Measurements from ENCODE around the gene HSPA13. TPM values are rescaled to one million over a fixed set of nuclear protein-coding genes. Genes with fewer than 3 reads are reported as not detected.
A peak's percentile ranks its signal among the peaks of the same experiment; 100 is the strongest.

Gene HSPA13
- total RNA-seq, 2 donors from 2014 or later, result 13.2 to 26.2 TPM

DNA sequence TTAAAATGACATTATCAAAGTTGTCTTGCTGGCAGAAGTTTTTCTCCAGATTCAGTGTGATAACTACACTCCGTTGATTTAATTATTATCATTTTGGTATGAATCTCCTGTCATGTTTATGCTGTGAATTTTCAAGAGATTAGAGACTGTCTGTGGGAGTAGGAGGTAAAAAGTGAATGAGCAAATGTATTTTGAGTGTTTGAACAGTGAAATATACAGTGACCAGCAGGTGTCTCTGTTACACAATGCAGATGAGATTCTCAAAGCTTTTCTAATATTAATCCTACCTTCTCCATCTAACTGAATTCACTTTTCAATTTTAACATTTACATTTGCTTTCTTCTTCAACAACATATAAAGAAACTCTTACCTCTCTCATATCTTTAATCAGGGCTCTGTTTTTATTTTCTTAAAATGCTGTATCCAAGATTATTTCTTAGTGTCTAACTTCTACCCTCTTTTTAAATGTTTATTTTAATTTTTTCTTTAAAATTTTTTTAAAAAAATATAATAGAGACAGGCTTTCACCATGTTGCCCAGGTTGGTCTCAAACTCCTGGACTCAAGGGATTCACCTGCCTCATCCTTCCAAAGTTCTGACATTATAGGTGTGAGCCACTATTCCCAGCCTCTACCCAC, 20.9 kb upstream of the HSPA13 start:
- Histone ChIP-seq H3K9me3 (no peaks in the 10 kb centered on the region), H3K9ac (ENCODE audit: low read depth in 2 of 2, low read length in 2 of 2) (no peak overlapping the region), H3K27ac (no peak overlapping the region), H3K36me3 (no peaks in the 10 kb centered on the region), H3K4me1 (no peaks in the 10 kb centered on the region), H3K4me3 (no peak overlapping the region), H3K27me3 (no peaks in the 10 kb centered on the region)
- DNase-seq, result no peak
- TF ChIP-seq, protein P1, sequence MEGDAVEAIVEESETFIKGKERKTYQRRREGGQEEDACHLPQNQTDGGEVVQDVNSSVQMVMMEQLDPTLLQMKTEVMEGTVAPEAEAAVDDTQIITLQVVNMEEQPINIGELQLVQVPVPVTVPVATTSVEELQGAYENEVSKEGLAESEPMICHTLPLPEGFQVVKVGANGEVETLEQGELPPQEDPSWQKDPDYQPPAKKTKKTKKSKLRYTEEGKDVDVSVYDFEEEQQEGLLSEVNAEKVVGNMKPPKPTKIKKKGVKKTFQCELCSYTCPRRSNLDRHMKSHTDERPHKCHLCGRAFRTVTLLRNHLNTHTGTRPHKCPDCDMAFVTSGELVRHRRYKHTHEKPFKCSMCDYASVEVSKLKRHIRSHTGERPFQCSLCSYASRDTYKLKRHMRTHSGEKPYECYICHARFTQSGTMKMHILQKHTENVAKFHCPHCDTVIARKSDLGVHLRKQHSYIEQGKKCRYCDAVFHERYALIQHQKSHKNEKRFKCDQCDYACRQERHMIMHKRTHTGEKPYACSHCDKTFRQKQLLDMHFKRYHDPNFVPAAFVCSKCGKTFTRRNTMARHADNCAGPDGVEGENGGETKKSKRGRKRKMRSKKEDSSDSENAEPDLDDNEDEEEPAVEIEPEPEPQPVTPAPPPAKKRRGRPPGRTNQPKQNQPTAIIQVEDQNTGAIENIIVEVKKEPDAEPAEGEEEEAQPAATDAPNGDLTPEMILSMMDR (IDR thresholded peaks at IDR 0.05), result peak; percentile 49
- intact Hi-C loops (cut with DNase I), result loop anchor here (10.0 kb wide), 1 partner anchor 1191 kb away; no protein-coding TSS in a partner anchor

DNA sequence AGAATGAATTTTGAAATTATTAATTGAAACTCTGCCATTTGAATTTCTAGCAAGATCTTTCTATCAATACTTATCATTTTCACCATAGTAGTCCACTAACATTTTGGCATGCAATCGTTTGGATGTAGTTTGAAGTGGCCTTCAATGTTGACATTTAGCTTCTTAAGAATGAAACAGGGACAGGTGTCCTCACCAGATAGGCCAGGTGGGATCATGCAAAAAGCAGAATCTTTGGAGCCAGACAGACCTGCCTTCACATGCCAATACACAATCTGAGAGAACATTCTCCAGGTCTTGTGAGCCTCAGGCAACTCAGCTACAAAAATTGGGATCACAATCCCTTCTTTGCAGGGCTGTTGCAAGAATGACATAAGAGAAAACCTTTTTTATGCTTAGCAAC, 18.3 kb upstream of the HSPA13 start:
- intact Hi-C loops (cut with DNase I), result loop anchor here (10.0 kb wide), 1 partner anchor 1194 kb away; no protein-coding TSS in a partner anchor
- no peak for DNase-seq
- H3K4me3 ChIP-seq, result no peak overlapping the region
- TF ChIP-seq, protein P1 (IDR thresholded peaks at IDR 0.05), result no peak
- no peak overlapping the region for H3K9ac ChIP-seq (ENCODE audit: low read depth in 2 of 2, low read length in 2 of 2)
- no peaks in the 10 kb centered on the region for H3K36me3 ChIP-seq
- no peaks in the 10 kb centered on the region for H3K9me3 ChIP-seq
- no peaks in the 10 kb centered on the region for H3K27me3 ChIP-seq
- H3K27ac ChIP-seq, result no peak overlapping the region
- H3K4me1 ChIP-seq, result no peaks in the 10 kb centered on the region

DNA sequence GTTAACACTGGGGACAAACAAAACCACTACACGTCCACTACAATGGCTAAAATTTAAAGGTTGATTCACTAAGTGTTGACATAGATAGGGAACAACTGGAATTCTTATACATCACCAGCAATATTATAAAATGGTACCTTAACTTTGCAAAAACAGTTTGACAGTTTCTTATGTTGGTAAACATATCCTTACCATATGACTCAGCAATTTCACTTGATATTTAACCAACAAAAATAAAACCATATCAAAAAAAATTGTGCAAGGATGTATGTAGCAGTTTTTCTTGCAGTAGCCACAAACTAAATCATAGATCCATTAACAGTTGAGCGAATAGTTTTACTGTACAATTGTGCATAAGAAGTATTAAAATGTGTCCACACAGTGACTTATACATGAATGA, 5.3 kb upstream of the HSPA13 start:
- TF ChIP-seq, protein P1 (IDR thresholded peaks at IDR 0.05), result no peak
- no peak for DNase-seq
- Histone ChIP-seq H3K9ac (ENCODE audit: low read depth in 2 of 2, low read length in 2 of 2) (no peak overlapping the region), H3K4me1 (no peaks in the 10 kb centered on the region), H3K4me3 (no peak overlapping the region), H3K27me3 (no peaks in the 10 kb centered on the region), H3K27ac (no peak overlapping the region), H3K9me3 (no peaks in the 10 kb centered on the region), H3K36me3 (no peaks in the 10 kb centered on the region)
- intact Hi-C loops (cut with DNase I), result loop anchor here (10.0 kb wide), 1 partner anchor 133 kb away; no protein-coding TSS in a partner anchor

DNA sequence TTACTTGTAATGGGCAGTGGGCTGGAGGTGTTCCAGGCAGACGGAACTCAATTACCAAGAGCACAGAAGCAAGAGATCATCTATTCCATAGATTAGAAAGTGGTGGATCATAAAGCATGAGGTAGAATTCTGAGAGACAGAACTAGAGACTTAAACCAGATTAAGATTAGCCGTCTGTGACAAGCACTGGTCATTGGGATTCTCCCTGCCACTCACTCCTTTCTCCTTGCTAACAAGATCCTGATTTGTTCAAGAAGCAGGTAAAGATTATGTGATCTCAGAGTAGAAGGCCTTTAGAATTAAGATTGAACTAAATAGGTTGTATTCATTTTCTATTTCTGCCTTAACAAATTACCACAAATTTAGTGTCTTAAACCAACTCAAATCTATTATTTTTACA, 1.5 kb upstream of the HSPA13 start:
- no peaks in the 10 kb centered on the region for H3K36me3 ChIP-seq
- no peak for DNase-seq
- TF ChIP-seq, protein P1 (IDR thresholded peaks at IDR 0.05), result no peak
- intact Hi-C loops (cut with DNase I), result loop anchor here (10.0 kb wide), 1 partner anchor 130 kb away; no protein-coding TSS in a partner anchor
- H3K9ac ChIP-seq (ENCODE audit: low read depth in 2 of 2, low read length in 2 of 2), result no peak overlapping the region
- H3K4me1 ChIP-seq, result no peaks in the 10 kb centered on the region
- no peak overlapping the region for H3K4me3 ChIP-seq
- H3K27me3 ChIP-seq, result no peaks in the 10 kb centered on the region
- no peak overlapping the region for H3K27ac ChIP-seq
- no peaks in the 10 kb centered on the region for H3K9me3 ChIP-seq

DNA sequence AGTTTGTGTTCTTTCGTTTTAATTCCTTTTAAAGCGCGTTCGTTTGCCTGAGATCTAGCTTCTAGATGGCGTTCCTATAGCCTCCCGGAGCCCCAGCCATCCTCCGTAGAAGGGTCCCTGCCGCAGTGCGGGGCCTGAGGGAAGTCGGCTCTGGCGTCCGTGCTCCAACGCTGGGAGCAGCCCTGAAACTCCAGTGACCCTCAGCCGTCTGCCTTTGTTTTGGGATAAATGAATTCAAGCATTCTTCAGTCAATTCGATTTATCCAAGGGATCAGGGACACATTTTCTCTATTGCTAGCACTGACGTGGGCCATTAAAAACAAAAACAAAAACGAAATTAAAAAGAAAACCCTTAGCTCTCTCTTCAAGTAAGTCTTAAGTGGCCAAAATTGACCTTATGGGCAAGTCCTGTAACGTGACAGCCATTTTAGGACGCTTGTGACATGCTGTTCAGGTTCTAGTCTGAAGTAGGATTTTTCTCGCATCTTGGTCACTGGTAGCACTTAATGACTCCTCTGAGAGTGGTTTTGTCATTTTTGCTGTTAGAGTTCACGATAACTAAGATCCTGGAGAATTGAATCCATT, 742 bp upstream of the HSPA13 start:
- TF ChIP-seq, protein P1 (IDR thresholded peaks at IDR 0.05), result no peak
- no peaks in the 10 kb centered on the region for H3K36me3 ChIP-seq
- no peaks in the 10 kb centered on the region for H3K9me3 ChIP-seq
- H3K4me1 ChIP-seq, result no peaks in the 10 kb centered on the region
- H3K27me3 ChIP-seq, result no peaks in the 10 kb centered on the region
- DNase-seq, result no peak
- intact Hi-C loops (cut with DNase I), result loop anchor here (10.0 kb wide), 1 partner anchor 129 kb away; no protein-coding TSS in a partner anchor
- H3K27ac ChIP-seq, result peak overlapping the region; percentile 80
- peak overlapping the region; percentile 51 to 96 for H3K9ac ChIP-seq (ENCODE audit: low read depth in 2 of 2, low read length in 2 of 2)
- peak overlapping the region; percentile 51 for H3K4me3 ChIP-seq
